GM21381 (cell line): ENCODE results near the gene HSD11B2.

ENCODE experiments used
- ATAC-seq: cut with Tn5 transposase; IDR thresholded peaks from one replicate; pipeline ENCODE4 v1.9.1; 2021; ENCODE audit warnings: mild to moderate bottlenecking, moderate library complexity; ENCODE audit not compliant: unreplicated experiment

The HSD11B2 gene

GRCh38 chr16:67448580-67448979 is 17.7 kb downstream of the HSD11B2 start:
- no peak for ATAC-seq

GRCh38 chr16:67449336-67449735 is 18.4 kb downstream of the HSD11B2 start:
- no peak for ATAC-seq

GRCh38 chr16:67449739-67450138 is 18.8 kb downstream of the HSD11B2 start:
- ATAC-seq = no peak

- no peak for ATAC-seq
Measured at GRCh38 chr16:67451061-67451703, 20.3 kb downstream of the HSD11B2 start.

GRCh38 chr16:67451704-67452435 is 20.9 kb downstream of the HSD11B2 start:
- no peak for ATAC-seq

GRCh38 chr16:67454104-67454503 is 23.2 kb downstream of the HSD11B2 start:
- no peak for ATAC-seq

- no peak for ATAC-seq
Measured at GRCh38 chr16:67454852-67455251, 23.9 kb downstream of the HSD11B2 start.

GRCh38 chr16:67456391-67457081 is 25.6 kb downstream of the HSD11B2 start:
- no peak for ATAC-seq

GRCh38 chr16:67457611-67458010 is 26.7 kb downstream of the HSD11B2 start:
- no peak for ATAC-seq

GRCh38 chr16:67458121-67458641 is 27.3 kb downstream of the HSD11B2 start:
- ATAC-seq = no peak

GRCh38 chr16:67459066-67459860 is 28.3 kb downstream of the HSD11B2 start:
- no peak for ATAC-seq

- no peak for ATAC-seq
Measured at GRCh38 chr16:67459861-67460150, 28.9 kb downstream of the HSD11B2 start.

- ATAC-seq = no peak
Measured at GRCh38 chr16:67460168-67460567, 29.2 kb downstream of the HSD11B2 start.

- no peak for ATAC-seq
Measured at GRCh38 chr16:67460961-67461360, 30.0 kb downstream of the HSD11B2 start.

GRCh38 chr16:67461600-67462278 is 30.8 kb downstream of the HSD11B2 start:
- ATAC-seq = no peak

- ATAC-seq = no peak
Measured at GRCh38 chr16:67462279-67462655, 31.3 kb downstream of the HSD11B2 start.

- ATAC-seq = no peak
Measured at GRCh38 chr16:67463059-67463458, 32.1 kb downstream of the HSD11B2 start.

GRCh38 chr16:67463691-67464090 is 32.8 kb downstream of the HSD11B2 start:
- no peak for ATAC-seq

GRCh38 chr16:67464565-67464964 is 33.6 kb downstream of the HSD11B2 start:
- ATAC-seq = no peak

- no peak for ATAC-seq
Measured at GRCh38 chr16:67466581-67466980, 35.7 kb downstream of the HSD11B2 start.

- ATAC-seq = no peak
Measured at GRCh38 chr16:67468731-67469130, 37.8 kb downstream of the HSD11B2 start.
